ENCODE results near the gene BBS9. TPM values are rescaled to one million over a fixed set of nuclear protein-coding genes. Genes with fewer than 3 reads are reported as not detected.

Gene BBS9
- total RNA-seq, 2 experiments from 2014 or later, result 6.0 to 7.7 TPM

DNA sequence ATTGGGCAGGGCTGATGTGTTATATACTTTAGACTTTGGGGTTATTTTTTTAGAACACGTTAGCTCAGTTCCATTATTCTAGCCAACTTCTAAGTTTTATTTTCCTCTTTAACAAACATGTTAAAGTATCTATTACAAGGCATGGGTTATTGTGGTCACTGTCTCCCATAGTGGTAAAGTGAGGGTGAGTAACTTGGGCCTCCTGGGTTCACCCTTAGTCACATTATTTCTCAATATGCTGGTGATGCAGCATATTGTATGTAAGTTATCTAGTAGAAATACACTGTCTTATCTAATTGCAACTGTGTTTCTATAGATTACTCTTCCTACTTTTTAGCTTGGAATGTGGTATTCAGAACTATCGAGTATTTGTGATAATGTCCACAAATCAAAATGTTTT is 65.9 kb downstream of the BBS9 start:
- intact Hi-C loops (cut with micrococcal nuclease), result no loop called here
- POLR2A ChIA-PET, result no interaction called here
- CTCF ChIA-PET, result interaction anchor here (1.7 to 2.0 kb wide), 2 partner anchors 10 to 48 kb away, joined by 4 to 8 read pairs; no protein-coding TSS in a partner anchor
- TF ChIP-seq, protein P1, sequence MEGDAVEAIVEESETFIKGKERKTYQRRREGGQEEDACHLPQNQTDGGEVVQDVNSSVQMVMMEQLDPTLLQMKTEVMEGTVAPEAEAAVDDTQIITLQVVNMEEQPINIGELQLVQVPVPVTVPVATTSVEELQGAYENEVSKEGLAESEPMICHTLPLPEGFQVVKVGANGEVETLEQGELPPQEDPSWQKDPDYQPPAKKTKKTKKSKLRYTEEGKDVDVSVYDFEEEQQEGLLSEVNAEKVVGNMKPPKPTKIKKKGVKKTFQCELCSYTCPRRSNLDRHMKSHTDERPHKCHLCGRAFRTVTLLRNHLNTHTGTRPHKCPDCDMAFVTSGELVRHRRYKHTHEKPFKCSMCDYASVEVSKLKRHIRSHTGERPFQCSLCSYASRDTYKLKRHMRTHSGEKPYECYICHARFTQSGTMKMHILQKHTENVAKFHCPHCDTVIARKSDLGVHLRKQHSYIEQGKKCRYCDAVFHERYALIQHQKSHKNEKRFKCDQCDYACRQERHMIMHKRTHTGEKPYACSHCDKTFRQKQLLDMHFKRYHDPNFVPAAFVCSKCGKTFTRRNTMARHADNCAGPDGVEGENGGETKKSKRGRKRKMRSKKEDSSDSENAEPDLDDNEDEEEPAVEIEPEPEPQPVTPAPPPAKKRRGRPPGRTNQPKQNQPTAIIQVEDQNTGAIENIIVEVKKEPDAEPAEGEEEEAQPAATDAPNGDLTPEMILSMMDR (IDR thresholded peaks at IDR 0.05), result no peak
- ATAC-seq (no peak), DNase-seq (no peak)
- H3K36me3 Mint-ChIP-seq (ENCODE audit: low read depth), result no peaks in the 10 kb centered on the region
- H3K27me3 Mint-ChIP-seq, result no peaks in the 10 kb centered on the region
- H3K9me3 Mint-ChIP-seq, result no peaks in the 10 kb centered on the region
- no peak overlapping the region for H3K4me3 Mint-ChIP-seq
- H3K27ac Mint-ChIP-seq, result no peak overlapping the region
- peaks cover 18% of the 10 kb centered on the region for H3K4me1 Mint-ChIP-seq (ENCODE audit: low read depth)

DNA sequence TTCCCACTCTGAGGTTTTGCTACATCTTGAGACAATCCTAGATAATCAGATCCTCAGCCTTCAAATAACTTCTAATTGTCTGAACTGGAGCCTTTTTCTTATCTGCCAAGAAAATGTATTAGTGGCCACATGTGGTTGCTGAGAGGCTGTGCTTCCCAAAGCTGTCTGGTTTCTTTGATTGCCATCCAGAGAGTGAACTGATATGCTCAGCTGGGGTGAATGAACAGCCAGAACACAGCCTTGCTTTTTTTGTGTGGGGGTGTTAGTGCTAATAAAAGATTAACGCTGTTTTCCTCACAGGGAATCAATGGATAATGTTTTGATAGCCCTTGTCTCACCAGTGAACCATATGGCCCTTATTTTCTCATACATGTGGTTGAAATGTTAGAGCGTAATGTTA is 66.9 kb downstream of the BBS9 start:
- TF ChIP-seq, protein P1 (IDR thresholded peaks at IDR 0.05), result no peak
- H3K4me1 Mint-ChIP-seq (ENCODE audit: low read depth), result peaks cover 8% of the 10 kb centered on the region
- intact Hi-C loops (cut with micrococcal nuclease), result no loop called here
- H3K27me3 Mint-ChIP-seq, result no peaks in the 10 kb centered on the region
- ATAC-seq (no peak), DNase-seq (no peak)
- ChIA-PET CTCF (interaction anchor here (1.7 kb wide), 1 partner anchor 47 kb away, joined by 4 read pairs; no protein-coding TSS in a partner anchor), POLR2A (no interaction called here)
- no peaks in the 10 kb centered on the region for H3K36me3 Mint-ChIP-seq (ENCODE audit: low read depth)
- no peak overlapping the region for H3K27ac Mint-ChIP-seq
- no peak overlapping the region for H3K4me3 Mint-ChIP-seq
- H3K9me3 Mint-ChIP-seq, result no peaks in the 10 kb centered on the region

DNA sequence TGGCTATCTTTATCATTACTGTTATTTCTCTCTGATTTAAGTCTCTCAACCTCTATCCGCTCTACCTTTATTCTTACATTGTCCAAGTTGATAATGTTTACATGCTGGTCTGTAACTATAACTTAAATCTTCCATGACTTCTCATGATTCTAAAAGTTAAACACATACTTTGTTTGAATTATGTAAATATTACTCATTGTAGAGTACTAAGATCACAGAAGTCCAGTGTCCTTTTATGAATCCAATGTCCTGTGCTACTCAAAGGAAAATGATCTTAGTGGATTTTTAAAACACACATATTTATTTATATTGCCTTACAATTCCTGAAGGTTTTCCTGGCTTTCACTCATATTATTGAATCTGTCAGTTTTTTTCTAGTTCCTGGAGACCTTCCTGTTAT is 70.9 kb downstream of the BBS9 start:
- no peak overlapping the region for H3K4me3 Mint-ChIP-seq
- no peaks in the 10 kb centered on the region for H3K27me3 Mint-ChIP-seq
- no peak overlapping the region for H3K27ac Mint-ChIP-seq
- no peaks in the 10 kb centered on the region for H3K36me3 Mint-ChIP-seq (ENCODE audit: low read depth)
- H3K9me3 Mint-ChIP-seq, result no peaks in the 10 kb centered on the region
- intact Hi-C loops (cut with micrococcal nuclease), result no loop called here
- peaks cover 3% of the 10 kb centered on the region for H3K4me1 Mint-ChIP-seq (ENCODE audit: low read depth)
- no peak for ATAC-seq
- TF ChIP-seq, protein P1 (IDR thresholded peaks at IDR 0.05), result no peak
- CTCF ChIA-PET, result no interaction called here
- no peak for DNase-seq
- POLR2A ChIA-PET, result no interaction called here

DNA sequence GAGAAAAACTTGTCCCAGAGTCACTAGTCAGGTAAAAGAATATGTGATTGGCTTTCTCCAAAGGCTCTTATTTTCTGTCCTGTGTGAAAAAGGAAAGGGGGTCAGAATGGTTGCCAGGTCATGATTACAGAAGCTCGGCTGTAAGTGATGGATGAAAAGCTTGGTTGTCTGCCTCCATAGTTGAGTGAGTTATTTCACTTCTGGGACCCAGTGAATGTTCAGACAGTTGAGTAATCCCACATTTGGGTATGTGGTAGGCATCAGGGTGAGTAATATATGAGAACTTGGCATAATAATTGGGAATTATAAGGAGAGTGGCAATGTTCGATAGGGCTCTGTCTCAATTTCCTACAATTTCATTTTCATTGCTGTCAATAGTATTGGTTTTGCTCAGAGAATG is 72.5 kb downstream of the BBS9 start:
- DNase-seq (no peak), ATAC-seq (no peak)
- TF ChIP-seq, protein P1 (IDR thresholded peaks at IDR 0.05), result no peak
- no peak overlapping the region for H3K27ac Mint-ChIP-seq
- ChIA-PET CTCF (interaction anchor here (0.9 kb wide), 1 partner anchor 11 kb away, joined by 3 read pairs; no protein-coding TSS in a partner anchor), POLR2A (no interaction called here)
- no peaks in the 10 kb centered on the region for H3K27me3 Mint-ChIP-seq
- peaks cover 3% of the 10 kb centered on the region for H3K4me1 Mint-ChIP-seq (ENCODE audit: low read depth)
- intact Hi-C loops (cut with micrococcal nuclease), result no loop called here
- no peaks in the 10 kb centered on the region for H3K36me3 Mint-ChIP-seq (ENCODE audit: low read depth)
- no peaks in the 10 kb centered on the region for H3K9me3 Mint-ChIP-seq
- H3K4me3 Mint-ChIP-seq, result no peak overlapping the region

DNA sequence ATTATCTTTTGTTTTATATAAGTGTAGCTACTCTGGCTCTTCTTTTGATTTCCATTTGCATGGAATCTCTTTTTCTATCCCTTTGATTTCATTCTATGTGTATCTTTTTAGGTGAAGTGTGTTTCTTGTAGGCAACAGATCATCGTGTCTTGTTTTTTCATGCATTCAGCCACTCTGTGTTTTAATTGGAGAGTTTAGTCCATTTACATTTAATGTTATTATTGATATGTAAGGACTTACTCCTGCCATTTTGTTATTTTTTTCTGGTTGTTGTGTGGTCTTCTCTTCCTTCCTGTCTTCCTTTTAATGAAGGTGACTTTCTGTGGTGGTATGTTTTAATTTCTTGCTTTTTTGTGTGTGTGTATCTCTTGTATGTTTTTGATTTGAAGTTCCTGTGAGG is 81.6 kb downstream of the BBS9 start:
- Mint-ChIP-seq H3K4me1 (ENCODE audit: low read depth) (no peaks in the 10 kb centered on the region), H3K36me3 (ENCODE audit: low read depth) (peaks cover 42% of the 10 kb centered on the region), H3K4me3 (no peak overlapping the region), H3K9me3 (peaks cover 30% of the 10 kb centered on the region), H3K27me3 (no peaks in the 10 kb centered on the region), H3K27ac (no peak overlapping the region)
- TF ChIP-seq, protein P1 (IDR thresholded peaks at IDR 0.05), result no peak
- POLR2A ChIA-PET, result no interaction called here
- ATAC-seq (no peak), DNase-seq (no peak)
- intact Hi-C loops (cut with micrococcal nuclease), result no loop called here
- CTCF ChIA-PET, result no interaction called here
